ENCODE measurements around the gene CACUL1. TPM values are rescaled to one million over a fixed set of nuclear protein-coding genes. Genes with fewer than 3 reads are reported as not detected.
A peak's percentile ranks its signal among the peaks of the same experiment; 100 is the strongest.

CACUL1 gene
- total and polyA plus RNA-seq, 5 experiments from 2014 or later, result 23.1 to 42.1 (median 29.2) TPM

DNA sequence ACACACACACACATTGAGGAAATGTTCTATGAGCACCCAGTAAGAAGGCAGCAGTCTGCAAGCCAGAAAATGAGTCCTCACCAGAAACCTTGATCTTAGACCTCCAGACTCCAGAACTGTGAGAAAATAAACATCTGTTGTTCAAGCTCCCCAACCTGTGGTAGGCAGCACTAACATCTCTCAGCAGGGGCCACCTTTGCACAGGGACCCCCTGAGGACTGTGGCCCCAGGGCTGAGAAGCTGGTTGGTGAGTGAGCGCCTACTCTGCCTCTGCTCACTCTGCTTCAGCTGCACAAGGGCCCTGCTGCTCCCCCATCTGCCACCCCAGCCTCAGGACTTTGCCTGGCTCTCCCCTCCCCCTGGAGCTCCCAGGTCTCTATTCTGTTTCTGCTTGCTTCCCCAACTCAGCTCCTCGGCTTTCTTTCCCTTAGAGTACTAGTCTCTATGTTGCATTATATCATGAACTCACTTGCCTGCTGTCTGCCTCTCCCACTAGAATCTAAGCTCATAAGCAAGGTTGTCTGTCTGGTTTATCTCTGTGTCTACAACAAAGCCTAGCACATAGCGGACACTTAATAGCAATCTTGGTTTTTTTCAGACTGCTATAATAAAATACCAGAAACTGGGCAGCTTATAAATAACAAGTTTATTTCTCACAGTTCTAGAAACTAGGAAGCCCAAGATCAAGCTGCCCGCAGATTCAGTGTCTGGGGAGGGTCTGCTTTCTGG lies 118.9 kb downstream of the CACUL1 start:
- Mint-ChIP-seq H3K27ac (peak overlapping the region in 2 of 10 donors; percentile 41 to 83), H3K36me3 (peaks cover 0 to 14% (median 11%) of the 10 kb centered on the region in 3 donors), H3K27me3 (peaks cover 0 to 3% (median 0%) of the 10 kb centered on the region in 5 donors), H3K4me1 (peaks cover 0 to 13% (median 1%) of the 10 kb centered on the region in 4 donors), H3K9me3 (peaks cover 6 to 16% (median 11%) of the 10 kb centered on the region in 9 donors), H3K4me3 (no peak overlapping the region)
- POLR2A ChIA-PET, result no interaction called here
- no peak for ATAC-seq
- DNase-seq, result no peak

DNA sequence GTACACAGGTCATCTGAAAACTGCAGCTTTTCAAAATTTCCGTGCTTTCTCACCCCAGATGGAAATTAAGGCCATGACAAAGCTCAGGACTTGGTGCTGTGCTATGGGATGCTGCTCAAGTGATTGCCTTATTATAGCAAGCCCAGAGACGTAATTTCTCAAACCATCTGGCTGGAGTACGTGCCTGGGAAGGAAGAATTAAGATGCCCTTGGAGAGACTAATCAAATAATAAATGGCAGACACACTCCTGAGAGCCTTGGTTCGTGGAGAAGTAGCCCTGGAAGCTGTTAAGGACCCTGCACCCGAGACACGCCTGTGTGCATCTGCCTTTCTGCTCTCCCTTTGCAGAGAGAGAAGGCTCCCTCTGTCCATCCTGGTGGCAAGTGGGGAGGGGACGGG lies 121.0 kb downstream of the CACUL1 start:
- no peak for ATAC-seq
- POLR2A ChIA-PET, result no interaction called here

GRCh38 chr10:118629211-118629610 lies 125.6 kb downstream of the CACUL1 start:
- POLR2A ChIA-PET, result no interaction called here
- ATAC-seq (no peak), DNase-seq (no peak)
- Mint-ChIP-seq H3K27me3 (peaks cover 0 to 3% (median 0%) of the 10 kb centered on the region in 5 donors), H3K4me3 (no peak overlapping the region), H3K9me3 (peaks cover 0 to 1% (median 0%) of the 10 kb centered on the region in 9 donors), H3K4me1 (peaks cover 0 to 12% (median 3%) of the 10 kb centered on the region in 4 donors), H3K27ac (no peak overlapping the region), H3K36me3 (no peaks in the 10 kb centered on the region)

More for the DNA sequence above, 121.0 kb downstream of the CACUL1 start:
- DNase-seq, result no peak
- peaks cover 0 to 18% (median 3%) of the 10 kb centered on the region in 4 donors for H3K4me1 Mint-ChIP-seq
- H3K27ac Mint-ChIP-seq, result no peak overlapping the region
- no peak overlapping the region for H3K4me3 Mint-ChIP-seq
- H3K9me3 Mint-ChIP-seq, result peaks cover 0 to 3% (median 0%) of the 10 kb centered on the region in 9 donors
- peaks cover 0 to 8% (median 0%) of the 10 kb centered on the region in 3 donors for H3K36me3 Mint-ChIP-seq
- H3K27me3 Mint-ChIP-seq, result peaks cover 0 to 3% (median 0%) of the 10 kb centered on the region in 5 donors

DNA sequence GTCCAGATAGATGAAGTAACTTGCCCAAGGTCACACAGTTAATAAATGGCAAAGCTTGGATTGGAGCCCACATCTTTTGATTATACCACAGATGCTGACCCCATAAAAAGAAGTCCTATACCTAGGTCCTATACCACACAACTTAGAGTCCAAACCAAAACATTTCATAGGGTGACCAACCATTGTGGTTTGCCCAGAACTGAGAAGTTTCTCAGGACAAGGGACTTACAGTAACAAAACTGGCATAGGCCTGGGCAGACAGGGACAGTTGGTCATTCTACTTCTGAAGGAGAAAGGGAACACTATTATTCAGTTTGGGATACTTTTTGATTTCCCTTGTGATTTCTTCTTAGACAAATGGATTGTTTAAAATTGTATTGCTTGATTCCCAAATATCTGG lies 126.4 kb downstream of the CACUL1 start:
- DNase-seq, result no peak
- H3K4me1 Mint-ChIP-seq, result peaks cover 0 to 12% (median 3%) of the 10 kb centered on the region in 4 donors
- no peaks in the 10 kb centered on the region for H3K36me3 Mint-ChIP-seq
- POLR2A ChIA-PET, result no interaction called here
- H3K4me3 Mint-ChIP-seq, result no peak overlapping the region
- ATAC-seq, result no peak
- peaks cover 0 to 3% (median 0%) of the 10 kb centered on the region in 5 donors for H3K27me3 Mint-ChIP-seq
- peaks cover 0 to 1% (median 0%) of the 10 kb centered on the region in 9 donors for H3K9me3 Mint-ChIP-seq
- H3K27ac Mint-ChIP-seq, result no peak overlapping the region

GRCh38 chr10:118626953-118627352 lies 127.8 kb downstream of the CACUL1 start:
- Mint-ChIP-seq H3K4me1 (peaks cover under 1 to 10% (median 6%) of the 10 kb centered on the region in 4 donors), H3K9me3 (peaks cover 0 to 1% (median 0%) of the 10 kb centered on the region in 9 donors), H3K27ac (no peak overlapping the region), H3K4me3 (no peak overlapping the region), H3K27me3 (peaks cover 0 to 3% (median 0%) of the 10 kb centered on the region in 5 donors), H3K36me3 (no peaks in the 10 kb centered on the region)
- DNase-seq (no peak), ATAC-seq (no peak)
- POLR2A ChIA-PET, result no interaction called here

Other genes starting within 250 kb of the CACUL1 start
- not detected for gene PRLHR, start 159.3 kb downstream of the CACUL1 start, total RNA-seq
- not detected for gene PRLHR, start 159.3 kb downstream of the CACUL1 start, polyA plus RNA-seq